Measurements from ENCODE around the gene SERGEF.

SERGEF gene

GRCh38 chr11:17745023-17745772 is 267.6 kb downstream of the SERGEF start:
- no peak for DNase-seq

GRCh38 chr11:17744151-17744940 is 268.5 kb downstream of the SERGEF start:
- DNase-seq: no peak

GRCh38 chr11:17743808-17744119 is 269.1 kb downstream of the SERGEF start:
- no peak for DNase-seq

- no peak for DNase-seq
Observed at GRCh38 chr11:17743026-17743807, 269.6 kb downstream of the SERGEF start.

GRCh38 chr11:17742019-17742418 is 270.8 kb downstream of the SERGEF start:
- DNase-seq: no peak

GRCh38 chr11:17741487-17741886 is 271.4 kb downstream of the SERGEF start:
- DNase-seq: no peak

- no peak for DNase-seq
Observed at GRCh38 chr11:17740649-17741235, 272.1 kb downstream of the SERGEF start.

GRCh38 chr11:17739945-17740338 is 272.9 kb downstream of the SERGEF start:
- no peak for DNase-seq

- DNase-seq: no peak
Observed at GRCh38 chr11:17738151-17738973, 274.5 kb downstream of the SERGEF start.

All from NCI-H1694 (cell line).